ENCODE measurements around the gene CAMLG. TPM values are rescaled to one million over a fixed set of nuclear protein-coding genes. Genes with fewer than 3 reads are reported as not detected.

Gene CAMLG
- total RNA-seq, 1 experiment from 2014 or later: 34.0 TPM

DNA sequence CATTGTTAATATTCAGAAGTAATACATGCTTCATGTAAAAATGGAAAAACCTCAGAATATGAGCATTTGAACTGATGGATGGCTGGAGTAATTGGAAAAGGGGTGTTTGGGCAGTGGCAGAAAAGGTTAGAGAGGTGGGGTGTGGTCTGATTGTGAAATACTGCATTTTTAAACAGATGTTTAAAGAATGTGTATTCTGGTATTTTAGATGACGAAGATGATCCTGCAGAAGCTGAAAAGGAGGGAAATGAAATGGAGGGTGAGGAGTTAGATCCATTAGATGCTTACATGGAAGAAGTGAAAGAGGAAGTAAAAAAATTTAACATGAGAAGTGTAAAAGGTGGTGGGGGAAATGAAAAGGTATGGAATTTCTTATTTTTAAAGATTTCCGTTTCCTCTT lies 39.0 kb downstream of the CAMLG start:
- DNase-seq (ENCODE audit: low spot score): no peak

DNA sequence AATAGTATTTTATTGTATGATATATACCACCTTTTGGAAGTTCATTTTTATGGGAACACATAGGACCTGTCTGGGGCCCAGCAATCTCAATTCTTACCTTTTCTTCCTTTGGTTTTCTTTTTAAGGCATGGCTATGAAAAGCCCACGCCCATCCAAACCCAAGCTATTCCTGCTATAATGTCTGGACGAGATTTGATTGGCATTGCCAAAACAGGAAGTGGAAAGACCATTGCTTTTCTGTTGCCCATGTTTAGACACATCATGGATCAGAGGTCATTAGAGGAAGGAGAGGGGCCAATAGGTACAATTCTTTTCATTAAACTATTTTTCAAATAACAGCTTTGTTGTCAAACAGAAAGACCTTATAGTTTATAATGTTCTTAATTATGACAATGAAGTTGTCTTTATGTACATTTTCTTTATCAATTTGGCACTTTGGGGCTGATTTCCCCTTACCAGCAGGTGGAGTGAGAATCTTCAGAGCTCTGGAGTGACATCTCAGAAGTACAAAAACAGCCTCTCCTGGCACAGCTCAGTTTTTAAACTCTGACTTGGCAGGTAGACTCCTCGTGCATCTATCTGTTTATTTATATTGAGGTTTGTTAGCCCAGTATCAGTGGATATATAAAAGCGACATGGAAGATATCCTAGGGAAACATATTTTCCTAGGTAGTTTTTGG lies 46.0 kb downstream of the CAMLG start:
- no peak for DNase-seq (ENCODE audit: low spot score)

DNA sequence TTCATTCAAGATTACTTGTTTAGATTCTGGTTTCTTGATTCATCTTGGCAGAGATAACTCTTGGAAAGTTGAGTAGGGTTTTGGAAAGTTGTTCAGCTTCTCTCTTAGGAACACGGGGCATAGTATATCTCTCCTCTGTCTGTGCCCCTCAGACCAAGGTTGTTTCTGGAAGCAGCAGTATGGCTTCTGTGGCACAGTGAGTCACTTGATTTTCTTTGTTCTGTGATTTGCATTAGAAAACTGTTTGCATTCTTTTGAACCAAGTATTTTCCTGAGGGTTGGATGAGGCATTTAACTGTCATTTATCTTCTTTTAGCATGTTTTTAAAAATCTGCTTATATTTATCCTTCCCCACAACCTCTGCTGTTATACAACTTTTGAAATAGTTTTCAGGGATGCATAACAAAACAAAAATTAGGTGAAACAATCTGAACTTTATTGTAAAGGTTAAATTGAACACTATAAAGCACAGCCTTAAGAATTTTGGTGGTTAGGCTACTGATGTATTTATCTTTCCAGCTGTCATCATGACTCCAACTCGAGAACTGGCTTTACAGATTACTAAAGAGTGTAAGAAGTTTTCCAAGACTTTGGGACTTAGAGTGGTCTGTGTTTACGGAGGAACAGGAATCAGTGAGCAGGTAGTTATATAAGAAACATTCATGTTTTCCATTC lies 46.7 kb downstream of the CAMLG start:
- DNase-seq (ENCODE audit: low spot score): no peak

DNA sequence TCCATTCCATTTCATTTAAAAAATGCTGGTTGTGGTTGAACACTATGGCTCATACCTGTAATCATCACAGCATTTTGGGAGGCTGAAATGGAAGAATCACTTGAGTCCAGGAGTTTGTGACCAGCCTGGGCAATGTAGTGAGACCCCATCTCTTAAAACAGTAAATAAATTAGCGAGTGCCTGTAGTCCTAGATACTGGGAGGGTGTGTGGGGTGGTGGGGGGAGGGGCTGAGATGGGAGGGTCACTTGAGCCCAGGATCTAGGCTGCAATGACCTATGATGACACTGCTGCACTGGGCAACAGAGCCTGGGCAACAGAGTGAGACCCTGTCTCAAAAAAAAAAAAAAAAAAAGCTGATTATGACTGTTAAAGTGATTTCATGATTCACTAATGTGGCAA lies 49.3 kb downstream of the CAMLG start:
- no peak for DNase-seq (ENCODE audit: low spot score)

DNA sequence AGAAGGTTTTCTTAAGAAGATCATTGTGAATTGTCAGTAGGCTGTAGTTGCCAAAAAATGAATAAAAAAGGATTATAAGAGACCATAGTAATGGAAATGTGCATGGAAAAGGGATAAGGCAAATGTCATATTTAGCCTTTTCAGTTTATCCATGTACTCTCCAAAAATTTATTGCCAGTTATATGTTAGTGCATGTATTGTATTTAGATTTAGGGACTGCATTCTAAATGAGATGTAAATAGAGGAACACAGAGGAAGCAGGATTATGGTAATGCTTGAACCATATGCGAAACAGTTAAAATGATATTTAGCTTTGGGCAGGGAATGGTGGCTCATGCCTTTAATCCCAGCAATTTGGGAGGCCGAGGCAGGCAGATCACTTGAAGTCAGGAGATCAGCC lies 53.2 kb downstream of the CAMLG start:
- DNase-seq (ENCODE audit: low spot score): no peak

DNA sequence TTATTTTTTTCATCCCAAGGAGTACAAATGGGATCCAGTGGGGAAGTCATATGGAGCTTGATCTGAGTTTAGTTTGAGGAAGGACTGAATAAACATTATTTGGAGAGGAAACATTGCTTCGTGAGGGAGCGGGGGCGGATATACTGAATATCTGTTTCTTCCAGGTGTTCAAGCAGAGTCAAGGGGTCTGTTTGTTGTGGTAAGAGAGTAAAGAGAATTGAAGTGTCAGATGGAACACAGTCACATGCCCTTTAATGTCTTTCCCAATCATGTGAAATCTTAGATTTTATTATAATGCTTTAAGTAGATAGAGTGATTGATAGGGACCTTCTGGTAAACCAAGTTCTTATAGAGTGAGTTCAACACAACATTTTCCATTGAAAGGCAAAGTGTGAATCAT lies 53.9 kb downstream of the CAMLG start:
- DNase-seq (ENCODE audit: low spot score): no peak

DNA sequence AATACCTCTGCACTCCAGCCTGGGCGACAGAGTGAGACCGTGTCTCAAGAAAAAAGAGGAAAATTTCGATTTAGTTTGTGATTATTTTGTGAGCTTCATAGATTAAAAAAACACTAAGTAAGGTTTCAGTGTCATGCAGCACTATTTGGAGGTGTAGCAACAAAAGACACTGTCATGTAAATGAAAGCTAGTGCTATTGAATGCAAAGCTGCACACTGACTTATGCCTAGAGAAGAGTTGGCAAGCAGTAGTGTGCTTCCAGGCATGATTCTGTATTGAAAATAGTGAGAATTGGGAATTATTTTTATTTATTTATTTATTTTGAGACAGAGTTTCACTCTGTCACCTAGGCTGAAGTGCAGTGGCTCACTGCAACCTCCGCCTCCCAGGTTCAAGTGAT lies 54.8 kb downstream of the CAMLG start:
- DNase-seq (ENCODE audit: low spot score): no peak

DNA sequence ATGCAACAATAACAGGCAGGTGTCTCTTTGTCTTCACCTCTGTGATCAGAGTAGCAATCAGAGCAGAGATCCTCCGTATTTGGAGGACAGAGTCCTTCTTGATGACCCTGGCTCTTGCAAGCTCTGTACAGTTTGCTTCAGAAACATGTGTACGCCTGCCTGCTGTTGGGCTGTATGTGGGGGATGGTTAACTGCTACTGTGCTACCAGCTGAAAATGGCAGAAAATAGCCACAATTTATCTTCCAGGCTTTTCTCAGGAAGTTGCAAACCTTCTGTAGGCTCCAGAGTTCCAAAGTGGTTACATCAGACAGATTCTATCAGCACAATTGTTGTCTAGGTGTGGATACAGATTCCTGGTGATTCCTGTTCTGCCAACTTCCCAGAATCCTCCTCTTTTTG lies 55.7 kb downstream of the CAMLG start:
- DNase-seq (ENCODE audit: low spot score): no peak

DNA sequence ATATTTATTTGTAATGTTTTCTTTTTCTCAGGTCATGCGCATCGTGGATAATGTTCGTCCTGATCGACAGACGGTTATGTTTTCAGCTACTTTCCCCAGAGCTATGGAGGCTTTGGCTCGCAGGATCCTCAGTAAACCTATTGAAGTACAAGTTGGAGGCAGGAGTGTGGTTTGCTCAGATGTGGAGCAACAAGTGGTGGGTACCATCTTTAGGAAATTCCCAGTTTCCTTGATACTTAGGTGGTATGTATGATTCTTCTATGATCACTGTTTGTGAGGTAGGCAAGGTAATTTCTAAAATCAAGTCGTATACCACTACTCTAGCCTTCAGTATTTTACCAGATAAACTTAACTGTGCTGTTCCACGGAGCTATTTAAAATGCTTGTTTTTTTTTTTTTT lies 56.5 kb downstream of the CAMLG start:
- no peak for DNase-seq (ENCODE audit: low spot score)

DNA sequence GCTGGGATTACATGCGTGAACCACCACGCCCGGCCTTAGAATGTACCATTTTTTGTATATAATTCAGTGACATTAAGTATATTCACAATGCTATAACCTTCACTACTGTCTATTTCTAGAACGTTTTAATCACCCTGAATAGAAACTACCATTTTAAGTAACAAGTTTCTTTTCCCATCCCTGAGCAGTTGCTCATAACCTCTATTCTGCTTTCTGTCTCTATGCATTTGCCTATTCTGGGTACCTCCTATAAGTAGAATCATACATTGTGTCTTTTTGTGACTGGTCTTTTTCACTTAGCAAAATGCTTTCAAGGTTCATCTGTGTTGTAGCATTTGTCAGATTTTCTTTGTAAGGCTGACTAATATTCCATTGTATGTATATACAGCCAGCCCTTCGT lies 60.1 kb downstream of the CAMLG start:
- no peak for DNase-seq (ENCODE audit: low spot score)

Other genes starting within 250 kb of the CAMLG start
- 17.9 and 18.1 TPM in 2 replicates for gene JADE2, start 212.9 kb upstream of the CAMLG start, total RNA-seq (2014; rRNA removed; shearing (Covaris generic))
- 62.9 and 101 TPM in 2 replicates for gene SAR1B, start 105.7 kb upstream of the CAMLG start, total RNA-seq (2014; rRNA removed; shearing (Covaris generic))
- 16.4 and 23.3 TPM in 2 replicates for gene SEC24A, start 89.8 kb upstream of the CAMLG start, total RNA-seq (2014; rRNA removed; shearing (Covaris generic))
- gene DDX46, start 20.2 kb downstream of the CAMLG start, total RNA-seq (2014; rRNA removed; shearing (Covaris generic)): 28.4 and 31.5 TPM in 2 replicates
- 28.5 and 41.4 TPM in 2 replicates for gene C5orf24, start 107.4 kb downstream of the CAMLG start, total RNA-seq (2014; rRNA removed; shearing (Covaris generic))
- gene TXNDC15, start 135.8 kb downstream of the CAMLG start, total RNA-seq (2014; rRNA removed; shearing (Covaris generic)): 107 and 129 TPM in 2 replicates
- 7.6 and 9.9 TPM in 2 replicates for gene PCBD2, start 166.6 kb downstream of the CAMLG start, total RNA-seq (2014; rRNA removed; shearing (Covaris generic))
- gene CATSPER3, start 229.4 kb downstream of the CAMLG start, total RNA-seq (2014; rRNA removed; shearing (Covaris generic)): 0.08 TPM in 1 of 2 replicates, not detected in the other

Data from H4 (cell line).